ENCODE data around the gene HIP1R.

GRCh38 chr12:122873540-122873939 is 38.3 kb downstream of the HIP1R start:
- TF ChIP-seq CTCF (IDR thresholded peaks at IDR 0.05): no peak
- no peak for TF ChIP-seq POLR2A (IDR thresholded peaks at IDR 0.05)
- no peak for TF ChIP-seq POLR2AphosphoS5 (IDR thresholded peaks at IDR 0.05)
- no peak for TF ChIP-seq EP300 (IDR thresholded peaks at IDR 0.05)

Data from sigmoid colon (tissue), 4 donors.